Endothelial cell of umbilical vein (primary cell): ENCODE measurements around the gene SULF2. TPM values are rescaled to one million over a fixed set of nuclear protein-coding genes. Genes with fewer than 3 reads are reported as not detected.

ENCODE experiments used
- BruUV-seq: library from RNA; stranded (reverse); fragments of 400-500 nt; replicated peaks from 2 replicates; lab custom pipeline; 2021; lab: Mats Ljungman, UMichigan
- CTCF ChIA-PET: fragments of 300-600, 350-600 bp; sonication (Branson Sonifier 250); formaldehyde crosslinking; loops from one replicate; lab custom pipeline; 2021; ENCODE audit warnings: antibody characterized with exemption, inconsistent platforms; lab: Charles Lee
- POLR2A ChIA-PET: fragments of 300-600, 350-600 bp; sonication (Branson Sonifier 250); formaldehyde crosslinking; loops from one replicate; lab custom pipeline; 2021; ENCODE audit warnings: antibody characterized with exemption, inconsistent platforms; lab: Charles Lee
- DNase-seq: peaks from one replicate; pipeline ENCODE4 v3.0.0-alpha.2; 2011; ENCODE audit warnings: low read depth, low spot score
- FAIRE-seq: peaks from 2 replicates; lab custom pipeline; 2011; peaks lifted over from hg19 to GRCh38; lab: Jason Lieb, UNC
- H2AFZ ChIP-seq: 2 replicates; pipeline ENCODE4 v1.6.0; 2012; ENCODE audit warnings: low read depth, low read length, control low read depth, inconsistent platforms
- H3K27ac ChIP-seq: 2 replicates; pipeline ENCODE4 v1.5.1; 2011; ENCODE audit warnings: low read depth, mild to moderate bottlenecking, control low read depth, low read length, moderate library complexity; ENCODE audit not compliant: insufficient read depth
- H3K27me3 ChIP-seq, 2 experiments: 2 replicates each; pipeline versions ENCODE4 v1.6.0 to v1.6.1; 2011; ENCODE audit warnings: low read length in 2 of 2, mixed read lengths in 1 of 2; ENCODE audit not compliant: control insufficient read depth in 2 of 2, insufficient read depth in 2 of 2
- H3K36me3 ChIP-seq, 2 experiments: 2 replicates in 1 of 2; 3 replicates in 1 of 2; pipeline ENCODE4 v1.5.1; 2011; ENCODE audit warnings: low read length in 2 of 2, mild to moderate bottlenecking in 1 of 2, moderate library complexity in 1 of 2; ENCODE audit not compliant: control insufficient read depth in 2 of 2, insufficient read depth in 2 of 2; ENCODE audit errors: extremely low read depth in 1 of 2
- H3K4me1 ChIP-seq: 3 replicates; pipeline ENCODE4 v1.5.1; 2011; ENCODE audit warnings: mild to moderate bottlenecking, low read length; ENCODE audit not compliant: control insufficient read depth, insufficient read depth; ENCODE audit errors: extremely low read depth
- H3K4me2 ChIP-seq: 2 replicates; pipeline ENCODE4 v1.6.1; 2011; ENCODE audit warnings: low read length, control low read depth, mixed read lengths; ENCODE audit not compliant: insufficient read depth
- H3K4me3 ChIP-seq, 3 experiments: fragments of 200-600 bp in 1 of 3; sonication (generic), shearing (Covaris generic) in 1 of 3; replicated peaks in 1 of 3; 2 replicates each; pipeline ENCODE4 v1.5.1; 2011 to 2016; ENCODE audit warnings: control low read depth in 3 of 3, low read length in 3 of 3, mild to moderate bottlenecking in 2 of 3, inconsistent platforms in 1 of 3, low read depth in 1 of 3, moderate library complexity in 1 of 3; ENCODE audit not compliant: insufficient read depth in 1 of 3
- H3K79me2 ChIP-seq: 2 replicates; pipeline ENCODE4 v1.6.0; 2012; ENCODE audit warnings: low read length, inconsistent platforms; ENCODE audit not compliant: control insufficient read depth, insufficient read depth
- H3K9ac ChIP-seq: replicated peaks from 2 replicates; pipeline ENCODE3; 2011; ENCODE audit warnings: low read length, control low read depth; ENCODE audit not compliant: insufficient read depth; ENCODE audit errors: extremely low read depth
- H3K9me1 ChIP-seq: replicated peaks from 3 replicates; pipeline ENCODE4 v1.6.0; 2011; ENCODE audit warnings: mild to moderate bottlenecking, low read length; ENCODE audit not compliant: control insufficient read depth, insufficient read depth; ENCODE audit errors: extremely low read depth
- H3K9me3 ChIP-seq: replicated peaks from 2 replicates; pipeline ENCODE4 v1.5.1; 2012; ENCODE audit warnings: low read length, inconsistent platforms; ENCODE audit not compliant: control insufficient read depth, insufficient read depth
- H4K20me1 ChIP-seq: replicated peaks from 2 replicates; pipeline ENCODE3; 2011; ENCODE audit warnings: mild to moderate bottlenecking, low read length; ENCODE audit not compliant: control insufficient read depth, insufficient read depth; ENCODE audit errors: extremely low read depth
- EZH2 ChIP-seq: IDR thresholded peaks from 2 replicates; pipeline ENCODE4 v1.6.1; 2012; ENCODE audit warnings: borderline replicate concordance, low read depth, mild to moderate bottlenecking, moderate library complexity, low read length, inconsistent platforms; ENCODE audit not compliant: severe bottlenecking
- FOS ChIP-seq: IDR thresholded peaks from 2 replicates; pipeline ENCODE4 v1.6.1; 2011; ENCODE audit warnings: mild to moderate bottlenecking, low read length, moderate library complexity, borderline replicate concordance; ENCODE audit not compliant: insufficient read depth
- GATA2 ChIP-seq: IDR thresholded peaks from 2 replicates; pipeline ENCODE4 v1.7.0; 2011; ENCODE audit warnings: low read depth, mild to moderate bottlenecking, moderate library complexity, mixed read lengths, low read length; ENCODE audit not compliant: insufficient read length, insufficient read depth
- JUN ChIP-seq: IDR thresholded peaks from 2 replicates; pipeline ENCODE4 v1.6.1; 2011; ENCODE audit warnings: borderline replicate concordance, low read depth; ENCODE audit not compliant: insufficient read length, insufficient read depth
- MYC ChIP-seq: IDR thresholded peaks from one replicate; pipeline ENCODE4 v1.6.1; 2011; ENCODE audit warnings: mild to moderate bottlenecking, low read depth, low read length
- POLR2A ChIP-seq: IDR thresholded peaks from 2 replicates; pipeline ENCODE4 v1.6.1; 2012; ENCODE audit warnings: low read depth, mild to moderate bottlenecking, control low read depth, low read length
- POLR2AphosphoS5 ChIP-seq: IDR thresholded peaks from 2 replicates; pipeline ENCODE4 v1.6.1; 2012; ENCODE audit warnings: low read depth, mild to moderate bottlenecking, control low read depth, low read length, moderate library complexity; ENCODE audit not compliant: insufficient read depth
- dilution Hi-C: fragments of 300-500 bp; cut with MboI; formaldehyde crosslinking; loops from one replicate; pipeline ENCODE4 v1.15.0; 2019; ENCODE audit warnings: low sequenced_read_pairs; ENCODE audit not compliant: extremely low pct_ligation_motif_present
- intact Hi-C: fragments of 100-400 bp; cut with micrococcal nuclease; formaldehyde crosslinking; loops from one replicate; pipeline ENCODE4 v1.10.0; 2022
- polyA plus RNA-seq, 4 experiments: library from polyadenylated mRNA; depleted of rRNA in 3 of 4; stranded (reverse) in 3 of 4; unstranded in 1 of 4; fragments of >200 nt; gene quantifications; 2 replicates each; pipeline versions ENCODE4 v1.2.1 to v1.2.3, GENCODE V29; 2011 to 2012; ENCODE audit warnings: missing spikeins in 1 of 4
- total RNA-seq: library from RNA; stranded (reverse); gene quantifications from 2 replicates; pipeline ENCODE4 v1.2.3, GENCODE V29; 2021
- TF ChIP-seq, protein P1 (sequence below), 2 donors: IDR thresholded peaks; 1 replicate in 1 of 2; 2 replicates in 1 of 2; pipeline ENCODE4 v1.5.1; 2011; ENCODE audit warnings: low read length in 2 of 2, mild to moderate bottlenecking in 2 of 2, moderate library complexity in 2 of 2, control low read depth in 1 of 2, inconsistent platforms in 1 of 2, low read depth in 1 of 2; ENCODE audit not compliant: insufficient read depth in 1 of 2; ENCODE audit errors: extremely low read depth in 1 of 2
- TF ChIP-seq, protein P2 (sequence below): IDR thresholded peaks from 2 replicates; pipeline ENCODE4 v1.6.1; 2011; ENCODE audit not compliant: insufficient read depth, insufficient read length

Gene SULF2
- total and polyA plus RNA-seq, 2 donors (not counting 3 experiments of a cell fraction or from before 2014, with no cell fraction given): 58.5 to 160 TPM

DNA sequence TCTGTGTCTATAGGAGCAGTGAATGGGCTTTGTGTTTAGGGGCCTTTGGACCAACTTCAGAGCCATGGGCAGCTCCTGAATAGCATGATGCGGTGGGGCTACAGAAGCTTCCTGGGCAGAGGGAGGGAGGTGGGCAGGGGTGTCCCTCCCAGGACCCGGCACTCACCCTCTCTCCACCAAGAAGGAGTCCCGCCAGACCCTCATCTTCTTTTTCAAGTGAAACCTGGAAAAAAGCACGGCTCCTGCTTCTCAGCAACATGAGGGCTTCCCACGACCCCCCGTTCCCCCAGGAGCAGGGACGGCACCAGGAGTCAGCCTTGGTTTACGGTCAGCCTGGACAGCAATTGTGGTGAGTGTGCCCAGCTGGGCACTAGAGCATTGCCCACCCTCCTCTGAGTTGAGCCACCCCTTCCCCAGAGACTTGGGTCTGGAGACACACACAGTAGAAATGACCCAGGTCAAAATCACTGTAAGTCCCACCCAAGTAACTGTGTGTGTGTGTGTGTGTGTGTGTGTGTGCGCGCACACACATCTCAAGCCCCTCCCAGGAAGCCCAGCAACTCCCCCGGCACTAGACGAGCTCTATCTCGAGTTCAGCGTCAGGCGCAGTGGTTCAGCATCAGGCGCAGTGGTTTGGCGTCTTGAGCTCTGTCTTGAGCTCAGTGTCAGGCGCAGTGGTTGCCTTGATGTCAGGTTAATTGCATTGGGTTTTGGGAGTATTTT is 108.2 kb downstream of the SULF2 start:
- Histone ChIP-seq H2AFZ (no peak overlapping the region), H3K9me3 (no peaks in the 10 kb centered on the region), H3K27me3 (no peaks in the 10 kb centered on the region), H3K4me1 (no peaks in the 10 kb centered on the region), H3K79me2 (no peaks in the 10 kb centered on the region), H3K27ac (no peak overlapping the region), H3K4me2 (no peak overlapping the region), H3K36me3 (no peaks in the 10 kb centered on the region), H3K9ac (no peak overlapping the region), H3K4me3 (no peak overlapping the region), H4K20me1 (no peaks in the 10 kb centered on the region), H3K9me1 (no peaks in the 10 kb centered on the region)
- POLR2A ChIA-PET: no interaction called here
- FAIRE-seq (no peak), DNase-seq (no peak)
- intact Hi-C loops: loop anchor here (2.0 kb wide), 1 partner anchor 110 kb away; no protein-coding TSS in a partner anchor
- BruUV-seq: no TSS peak
- dilution Hi-C loops: no loop called here
- TF ChIP-seq JUN: no peak
- TF ChIP-seq POLR2AphosphoS5: no peak
- TF ChIP-seq MYC: no peak
- no peak for TF ChIP-seq POLR2A
- TF ChIP-seq, protein P1, sequence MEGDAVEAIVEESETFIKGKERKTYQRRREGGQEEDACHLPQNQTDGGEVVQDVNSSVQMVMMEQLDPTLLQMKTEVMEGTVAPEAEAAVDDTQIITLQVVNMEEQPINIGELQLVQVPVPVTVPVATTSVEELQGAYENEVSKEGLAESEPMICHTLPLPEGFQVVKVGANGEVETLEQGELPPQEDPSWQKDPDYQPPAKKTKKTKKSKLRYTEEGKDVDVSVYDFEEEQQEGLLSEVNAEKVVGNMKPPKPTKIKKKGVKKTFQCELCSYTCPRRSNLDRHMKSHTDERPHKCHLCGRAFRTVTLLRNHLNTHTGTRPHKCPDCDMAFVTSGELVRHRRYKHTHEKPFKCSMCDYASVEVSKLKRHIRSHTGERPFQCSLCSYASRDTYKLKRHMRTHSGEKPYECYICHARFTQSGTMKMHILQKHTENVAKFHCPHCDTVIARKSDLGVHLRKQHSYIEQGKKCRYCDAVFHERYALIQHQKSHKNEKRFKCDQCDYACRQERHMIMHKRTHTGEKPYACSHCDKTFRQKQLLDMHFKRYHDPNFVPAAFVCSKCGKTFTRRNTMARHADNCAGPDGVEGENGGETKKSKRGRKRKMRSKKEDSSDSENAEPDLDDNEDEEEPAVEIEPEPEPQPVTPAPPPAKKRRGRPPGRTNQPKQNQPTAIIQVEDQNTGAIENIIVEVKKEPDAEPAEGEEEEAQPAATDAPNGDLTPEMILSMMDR (IDR thresholded peaks at IDR 0.05; ENCODE audit: extremely low read depth in 1 of 2, insufficient read depth in 1 of 2, low read depth in 1 of 2, low read length in 2 of 2): no peak
- TF ChIP-seq, protein P2, sequence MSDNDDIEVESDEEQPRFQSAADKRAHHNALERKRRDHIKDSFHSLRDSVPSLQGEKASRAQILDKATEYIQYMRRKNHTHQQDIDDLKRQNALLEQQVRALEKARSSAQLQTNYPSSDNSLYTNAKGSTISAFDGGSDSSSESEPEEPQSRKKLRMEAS: no peak
- TF ChIP-seq GATA2: no peak
- no peak for TF ChIP-seq EZH2
- no peak for TF ChIP-seq FOS
- CTCF ChIA-PET: interaction anchor here (0.9 to 15.4 kb wide), 8 partner anchors 9 to 947 kb away, joined by 3 to 302 read pairs (median 10); no protein-coding TSS in a partner anchor
